SK-N-SH (cell line): ENCODE data around the gene ADAMTSL1.

ENCODE experiments used
- EP300 ChIP-seq, 2 experiments: IDR thresholded peaks; 2 replicates each; pipeline versions ENCODE4 v1.4.0 to v1.6.1; 2012; ENCODE audit warnings: borderline replicate concordance in 1 of 2, low read depth in 1 of 2, low read length in 1 of 2
- MXI1 ChIP-seq: IDR thresholded peaks from 2 replicates; pipeline ENCODE4 v1.6.1; 2012; ENCODE audit warnings: mild to moderate bottlenecking, low read depth, low read length, improper control_type of control experiment
- POLR2AphosphoS5 ChIP-seq: IDR thresholded peaks from 2 replicates; pipeline ENCODE4 v1.6.1; 2012; ENCODE audit warnings: low read depth, low read length
- RAD21 ChIP-seq: IDR thresholded peaks from 2 replicates; pipeline ENCODE4 v1.6.1; 2012; ENCODE audit warnings: mild to moderate bottlenecking, low read length
- RFX5 ChIP-seq: IDR thresholded peaks from 2 replicates; pipeline ENCODE4 v1.6.1; 2012; ENCODE audit warnings: mild to moderate bottlenecking, improper control_type of control experiment, low read length
- TF ChIP-seq, protein P1 (sequence below): IDR thresholded peaks from 2 replicates; pipeline ENCODE4 v1.4.0; 2012; ENCODE audit warnings: low read depth
- TF ChIP-seq, protein P2 (sequence below): fragments of 200-600 bp; sonication (generic); IDR thresholded peaks from 2 replicates; pipeline ENCODE4 v1.6.1; 2017; ENCODE audit warnings: antibody characterized with exemption, mild to moderate bottlenecking, moderate library complexity
- TF ChIP-seq, protein P3 (sequence below): fragments of 150-350 bp; IDR thresholded peaks from 2 replicates; pipeline ENCODE4 v1.6.1; 2017; ENCODE audit warnings: antibody characterized with exemption, low read length, low read depth, borderline replicate concordance

DNA sequence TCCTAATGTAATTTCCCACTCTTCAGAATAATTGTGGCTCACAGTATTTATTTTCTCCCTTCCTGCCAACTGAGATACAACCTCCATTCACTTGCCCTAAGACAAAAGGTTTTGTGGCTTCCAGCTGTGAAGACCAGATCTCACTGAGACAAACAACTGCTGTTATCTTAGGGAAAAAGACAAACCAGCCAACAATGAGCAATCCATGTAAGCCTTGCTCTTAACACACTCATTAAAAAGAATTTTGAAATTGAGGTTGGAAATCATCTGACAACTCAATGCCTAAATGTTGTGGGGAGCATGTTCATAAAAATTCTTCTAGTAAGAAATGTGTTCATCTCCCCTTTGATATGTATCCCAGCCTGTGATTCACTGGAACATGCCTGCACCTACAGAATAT is 132.9 kb downstream of the ADAMTSL1 start:
- TF ChIP-seq, protein P1, sequence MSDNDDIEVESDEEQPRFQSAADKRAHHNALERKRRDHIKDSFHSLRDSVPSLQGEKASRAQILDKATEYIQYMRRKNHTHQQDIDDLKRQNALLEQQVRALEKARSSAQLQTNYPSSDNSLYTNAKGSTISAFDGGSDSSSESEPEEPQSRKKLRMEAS = no peak
- TF ChIP-seq, protein P2, sequence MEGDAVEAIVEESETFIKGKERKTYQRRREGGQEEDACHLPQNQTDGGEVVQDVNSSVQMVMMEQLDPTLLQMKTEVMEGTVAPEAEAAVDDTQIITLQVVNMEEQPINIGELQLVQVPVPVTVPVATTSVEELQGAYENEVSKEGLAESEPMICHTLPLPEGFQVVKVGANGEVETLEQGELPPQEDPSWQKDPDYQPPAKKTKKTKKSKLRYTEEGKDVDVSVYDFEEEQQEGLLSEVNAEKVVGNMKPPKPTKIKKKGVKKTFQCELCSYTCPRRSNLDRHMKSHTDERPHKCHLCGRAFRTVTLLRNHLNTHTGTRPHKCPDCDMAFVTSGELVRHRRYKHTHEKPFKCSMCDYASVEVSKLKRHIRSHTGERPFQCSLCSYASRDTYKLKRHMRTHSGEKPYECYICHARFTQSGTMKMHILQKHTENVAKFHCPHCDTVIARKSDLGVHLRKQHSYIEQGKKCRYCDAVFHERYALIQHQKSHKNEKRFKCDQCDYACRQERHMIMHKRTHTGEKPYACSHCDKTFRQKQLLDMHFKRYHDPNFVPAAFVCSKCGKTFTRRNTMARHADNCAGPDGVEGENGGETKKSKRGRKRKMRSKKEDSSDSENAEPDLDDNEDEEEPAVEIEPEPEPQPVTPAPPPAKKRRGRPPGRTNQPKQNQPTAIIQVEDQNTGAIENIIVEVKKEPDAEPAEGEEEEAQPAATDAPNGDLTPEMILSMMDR = no peak
- TF ChIP-seq MXI1 (no peak), POLR2AphosphoS5 (no peak), EP300 (IDR thresholded peaks at IDR 0.05; ENCODE audit: borderline replicate concordance in 1 of 2, low read depth in 1 of 2, low read length in 1 of 2) (no peak), RFX5 (no peak), RAD21 (no peak)
- TF ChIP-seq, protein P3, sequence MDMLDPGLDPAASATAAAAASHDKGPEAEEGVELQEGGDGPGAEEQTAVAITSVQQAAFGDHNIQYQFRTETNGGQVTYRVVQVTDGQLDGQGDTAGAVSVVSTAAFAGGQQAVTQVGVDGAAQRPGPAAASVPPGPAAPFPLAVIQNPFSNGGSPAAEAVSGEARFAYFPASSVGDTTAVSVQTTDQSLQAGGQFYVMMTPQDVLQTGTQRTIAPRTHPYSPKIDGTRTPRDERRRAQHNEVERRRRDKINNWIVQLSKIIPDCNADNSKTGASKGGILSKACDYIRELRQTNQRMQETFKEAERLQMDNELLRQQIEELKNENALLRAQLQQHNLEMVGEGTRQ = no peak
